ENCODE measurements around the gene OR5M3.

Gene OR5M3

GRCh38 chr11:56473252-56473651, at the start of gene OR5M3:
TSS of gene OR5M3 (minus strand) at chr11:56473352. CDS start at chr11:56470497, 2,855 bp downstream.
- H3K4me3 ChIP-seq (ENCODE audit: low read depth, low read length), result no peak within 1 kb of the TSS
- TF ChIP-seq, protein P1, sequence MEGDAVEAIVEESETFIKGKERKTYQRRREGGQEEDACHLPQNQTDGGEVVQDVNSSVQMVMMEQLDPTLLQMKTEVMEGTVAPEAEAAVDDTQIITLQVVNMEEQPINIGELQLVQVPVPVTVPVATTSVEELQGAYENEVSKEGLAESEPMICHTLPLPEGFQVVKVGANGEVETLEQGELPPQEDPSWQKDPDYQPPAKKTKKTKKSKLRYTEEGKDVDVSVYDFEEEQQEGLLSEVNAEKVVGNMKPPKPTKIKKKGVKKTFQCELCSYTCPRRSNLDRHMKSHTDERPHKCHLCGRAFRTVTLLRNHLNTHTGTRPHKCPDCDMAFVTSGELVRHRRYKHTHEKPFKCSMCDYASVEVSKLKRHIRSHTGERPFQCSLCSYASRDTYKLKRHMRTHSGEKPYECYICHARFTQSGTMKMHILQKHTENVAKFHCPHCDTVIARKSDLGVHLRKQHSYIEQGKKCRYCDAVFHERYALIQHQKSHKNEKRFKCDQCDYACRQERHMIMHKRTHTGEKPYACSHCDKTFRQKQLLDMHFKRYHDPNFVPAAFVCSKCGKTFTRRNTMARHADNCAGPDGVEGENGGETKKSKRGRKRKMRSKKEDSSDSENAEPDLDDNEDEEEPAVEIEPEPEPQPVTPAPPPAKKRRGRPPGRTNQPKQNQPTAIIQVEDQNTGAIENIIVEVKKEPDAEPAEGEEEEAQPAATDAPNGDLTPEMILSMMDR (IDR thresholded peaks at IDR 0.05; ENCODE audit: low read depth, low read length, missing control alignments), result no peak
- DNase-seq (ENCODE audit: low read depth), result no peak
- in situ Hi-C loops (cut with HindIII; ENCODE audit: low sequenced_read_pairs), result no loop called here

- TF ChIP-seq, protein P1 (IDR thresholded peaks at IDR 0.05; ENCODE audit: low read depth, low read length, missing control alignments), result no peak
- in situ Hi-C loops (cut with HindIII; ENCODE audit: low sequenced_read_pairs), result no loop called here
- H3K4me3 ChIP-seq (ENCODE audit: low read depth, low read length), result no peak overlapping the region
- DNase-seq (ENCODE audit: low read depth), result no peak
These were observed 48.9 kb upstream of the OR5M3 start for GRCh38 chr11:56522008-56522407.

DNA sequence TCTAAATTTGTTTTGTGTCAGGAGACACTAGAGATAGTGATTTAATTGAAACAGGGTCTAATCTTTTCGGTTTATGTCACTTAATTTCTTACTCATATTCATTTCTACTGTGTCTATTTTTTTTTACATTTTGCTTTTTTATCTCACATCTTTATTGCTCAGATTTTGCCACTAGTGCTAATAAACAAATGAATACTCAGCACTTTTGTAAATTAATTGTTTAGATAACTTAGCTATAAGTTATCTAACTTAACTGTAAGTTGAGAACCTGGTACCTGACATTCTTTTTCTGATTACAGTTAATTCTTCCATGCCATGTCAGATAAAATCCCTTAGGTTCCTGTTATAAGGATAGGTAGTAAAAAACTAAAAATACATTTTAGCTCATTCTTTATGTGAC, 40.1 kb upstream of the OR5M3 start:
- DNase-seq (ENCODE audit: low read depth), result no peak
- no peak overlapping the region for H3K4me3 ChIP-seq (ENCODE audit: low read depth, low read length)
- TF ChIP-seq, protein P1 (IDR thresholded peaks at IDR 0.05; ENCODE audit: low read depth, low read length, missing control alignments), result no peak
- in situ Hi-C loops (cut with HindIII; ENCODE audit: low sequenced_read_pairs), result no loop called here

DNA sequence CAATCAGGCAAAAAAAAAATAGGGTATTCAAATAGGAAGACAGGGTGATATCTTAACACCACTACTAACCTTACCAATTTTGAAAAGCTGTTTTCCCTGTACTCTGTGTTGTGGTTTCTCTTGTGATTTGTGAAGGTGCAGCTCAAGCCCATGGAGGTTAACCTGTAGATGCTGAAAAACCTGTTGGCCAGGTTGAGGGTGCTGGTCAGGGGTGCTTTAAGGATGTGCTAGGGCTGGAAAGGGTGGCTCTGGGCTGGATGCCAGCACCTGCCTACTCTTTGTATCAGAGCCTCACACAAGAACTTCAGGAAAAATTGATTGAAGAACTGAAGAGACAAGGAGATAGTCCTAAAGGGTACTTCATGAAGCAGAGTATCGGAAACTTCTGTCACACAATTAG, 36.3 kb upstream of the OR5M3 start:
- H3K4me3 ChIP-seq (ENCODE audit: low read depth, low read length), result no peak overlapping the region
- TF ChIP-seq, protein P1 (IDR thresholded peaks at IDR 0.05; ENCODE audit: low read depth, low read length, missing control alignments), result no peak
- in situ Hi-C loops (cut with HindIII; ENCODE audit: low sequenced_read_pairs), result no loop called here
- DNase-seq (ENCODE audit: low read depth), result no peak

GRCh38 chr11:56497010-56497409, 23.9 kb upstream of the OR5M3 start:
- no peak overlapping the region for H3K4me3 ChIP-seq (ENCODE audit: low read depth, low read length)
- TF ChIP-seq, protein P1 (IDR thresholded peaks at IDR 0.05; ENCODE audit: low read depth, low read length, missing control alignments), result no peak
- no peak for DNase-seq (ENCODE audit: low read depth)
- in situ Hi-C loops (cut with HindIII; ENCODE audit: low sequenced_read_pairs), result no loop called here

DNA sequence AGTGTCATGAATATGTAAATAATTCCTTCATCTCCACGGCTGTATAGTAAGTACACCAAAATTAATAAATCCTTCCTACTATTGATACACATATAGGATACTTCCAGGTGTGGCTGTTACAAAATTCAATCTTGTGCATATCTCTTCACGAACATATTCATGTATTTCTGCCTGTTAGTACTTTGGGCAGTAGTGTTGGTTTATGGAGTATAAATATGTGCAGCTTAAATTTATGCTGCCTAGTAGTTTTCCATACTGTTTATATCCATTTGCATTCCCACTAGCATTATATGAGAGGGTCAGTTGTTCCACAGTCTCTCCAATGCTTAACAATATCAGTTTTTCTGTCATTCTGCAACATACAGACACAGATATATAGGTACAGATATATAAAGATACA, 22.0 kb upstream of the OR5M3 start:
- no peak overlapping the region for H3K4me3 ChIP-seq (ENCODE audit: low read depth, low read length)
- no peak for DNase-seq (ENCODE audit: low read depth)
- in situ Hi-C loops (cut with HindIII; ENCODE audit: low sequenced_read_pairs), result no loop called here
- TF ChIP-seq, protein P1 (IDR thresholded peaks at IDR 0.05; ENCODE audit: low read depth, low read length, missing control alignments), result no peak

DNA sequence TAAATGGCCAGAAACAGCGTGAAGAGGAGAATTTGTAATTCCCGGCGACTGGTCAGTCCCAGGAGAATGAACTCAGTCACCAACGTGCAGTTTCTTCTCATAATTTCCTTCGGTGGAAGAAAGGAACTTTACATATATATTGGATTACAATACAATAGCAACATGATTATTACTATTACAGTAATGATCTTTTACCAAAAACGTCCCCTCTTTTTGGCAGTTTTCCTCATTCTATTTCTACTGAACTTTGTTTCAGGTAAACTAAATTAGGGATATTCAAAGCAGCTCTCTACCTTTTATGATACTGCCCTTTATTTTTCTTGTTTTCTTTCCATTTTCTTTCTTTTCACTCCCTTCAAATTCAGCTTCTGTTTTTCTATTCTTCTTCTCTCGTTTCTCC, 18.1 kb upstream of the OR5M3 start, which contains the start of gene OR5M8:
OR5M8 (minus strand) TSS at position 101 of the 400 bp plus-strand sequence; CDS start at position 101, 0 bp downstream.
- TF ChIP-seq, protein P1 (IDR thresholded peaks at IDR 0.05; ENCODE audit: low read depth, low read length, missing control alignments), result no peak
- no peak within 1 kb of the TSS for H3K4me3 ChIP-seq (ENCODE audit: low read depth, low read length)
- in situ Hi-C loops (cut with HindIII; ENCODE audit: low sequenced_read_pairs), result no loop called here
- DNase-seq (ENCODE audit: low read depth), result no peak

Measured in astrocyte of the cerebellum (primary cell).